ENCODE measurements around the gene EGLN2.
"Not testable (repeated sequence)": the region's sequence is repeated elsewhere in the genome, so short reads cannot be mapped to it uniquely, and the experiment has no call there.

EGLN2 gene

DNA sequence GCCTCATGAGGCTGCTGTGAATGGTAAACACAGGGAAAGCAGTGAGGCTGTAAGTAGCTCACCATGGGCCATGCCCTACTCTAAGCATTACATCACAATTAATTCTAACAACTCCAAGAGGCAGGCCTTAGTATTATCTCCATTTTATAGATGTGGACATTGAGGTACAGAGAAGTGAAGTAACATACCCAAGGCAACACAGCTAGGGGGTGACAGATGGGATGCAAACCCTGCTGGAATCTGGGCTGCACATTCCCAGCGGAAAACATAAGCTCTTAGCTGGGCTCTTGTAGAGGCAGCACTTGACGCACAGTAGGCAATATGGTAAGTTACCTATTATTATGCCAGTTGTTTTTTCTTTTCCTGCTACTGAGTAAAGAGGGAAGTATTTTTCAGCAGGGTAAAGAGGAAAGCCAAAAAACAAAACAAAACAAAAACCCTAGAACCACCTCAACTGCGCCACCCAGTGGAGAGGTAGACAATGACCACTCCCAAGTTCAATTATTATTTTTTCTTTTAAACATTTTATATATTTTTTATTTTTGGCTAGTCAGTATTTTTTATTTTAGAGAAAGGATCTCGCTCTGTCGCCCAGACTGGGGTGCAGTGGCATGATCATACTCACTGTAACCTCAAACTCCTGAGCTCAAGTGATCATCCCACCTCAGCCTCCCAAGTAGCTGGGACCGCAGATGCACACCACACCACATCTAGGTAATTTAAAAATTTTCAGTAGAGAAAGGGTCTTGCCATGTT, 20.7 kb downstream of the EGLN2 start:
- peak; percentile 53 for DNase-seq

DNA sequence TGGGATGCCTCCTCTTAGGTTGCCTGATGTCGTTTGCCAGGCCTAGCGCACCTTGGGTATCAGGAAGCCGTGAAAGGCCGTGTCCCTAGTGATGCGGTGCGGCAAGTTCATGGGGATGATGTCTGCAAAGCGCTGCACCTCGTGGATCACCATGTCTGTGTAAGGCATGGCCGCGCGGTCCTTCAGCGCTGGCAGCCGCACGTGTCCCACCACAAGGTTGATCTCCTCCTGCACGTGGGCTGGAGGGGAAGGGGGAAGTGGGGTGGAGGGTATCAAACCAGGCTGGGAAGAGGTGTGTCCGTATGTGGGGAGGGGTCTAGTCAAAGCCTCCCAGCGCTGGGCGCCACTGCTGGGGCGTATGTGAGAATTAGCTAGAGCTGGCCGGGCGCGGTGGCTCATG, 23.2 kb downstream of the EGLN2 start:
- no peak for DNase-seq

DNA sequence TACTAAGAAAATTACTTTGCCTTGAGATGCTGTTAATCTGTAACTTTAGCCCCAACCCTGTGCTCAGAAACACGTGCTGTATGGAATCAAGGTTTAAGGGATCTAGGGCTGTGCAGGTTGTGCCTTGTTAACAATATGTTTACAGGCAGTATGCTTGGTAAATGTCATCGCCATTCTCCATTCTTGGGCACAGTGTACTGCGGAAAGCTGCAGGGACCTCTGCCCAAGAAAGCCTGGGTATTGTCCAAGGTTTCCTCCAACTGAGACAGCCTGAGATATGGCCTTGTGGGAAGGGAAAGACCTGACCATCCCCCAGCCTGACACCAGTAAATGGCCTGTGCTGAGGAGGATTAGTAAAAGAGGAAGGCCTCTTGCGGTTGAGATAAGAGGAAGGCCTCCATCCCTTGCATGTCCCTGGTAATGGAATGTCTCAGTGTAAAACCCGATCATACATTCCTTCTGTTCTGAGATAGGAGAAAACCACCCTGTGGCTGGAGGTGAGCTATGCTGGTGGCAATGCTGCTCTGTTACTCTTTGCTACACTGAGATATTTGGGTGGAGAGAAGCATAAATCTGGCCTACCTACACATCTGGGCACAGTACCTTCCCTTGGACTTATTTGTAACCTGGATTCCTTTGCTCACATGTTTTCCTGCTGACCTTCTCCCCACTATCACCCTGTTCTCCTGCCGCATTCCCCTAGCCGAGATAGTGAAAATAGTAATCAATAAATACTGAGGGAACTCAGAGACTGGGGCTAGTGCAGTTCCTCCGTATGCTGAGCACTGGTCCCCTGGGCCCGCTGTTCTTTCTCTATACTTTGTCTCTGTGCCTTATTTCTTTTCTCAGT, 23.9 kb downstream of the EGLN2 start:
- not testable (repeated sequence) for DNase-seq

DNA sequence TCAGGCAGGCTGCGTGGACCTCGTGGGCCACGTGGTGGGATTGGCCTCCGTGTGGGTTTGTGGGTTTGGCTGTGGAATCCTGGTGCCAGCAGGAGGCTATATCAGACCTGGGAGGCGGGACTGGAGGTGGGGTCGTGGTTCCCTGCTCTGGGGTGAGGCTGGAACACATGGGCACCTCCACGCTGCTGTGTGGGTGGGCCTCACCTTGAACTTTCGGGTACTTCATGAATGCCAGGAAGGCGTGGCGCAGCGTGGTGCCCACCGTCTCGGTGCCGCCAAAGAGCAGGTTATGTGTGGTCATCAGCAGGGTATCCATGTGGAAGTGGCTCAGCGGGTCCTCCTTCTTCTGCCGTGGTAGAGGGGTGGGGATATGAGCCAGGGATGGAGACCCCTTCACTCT, 25.9 kb downstream of the EGLN2 start:
- not testable (repeated sequence) for DNase-seq

DNA sequence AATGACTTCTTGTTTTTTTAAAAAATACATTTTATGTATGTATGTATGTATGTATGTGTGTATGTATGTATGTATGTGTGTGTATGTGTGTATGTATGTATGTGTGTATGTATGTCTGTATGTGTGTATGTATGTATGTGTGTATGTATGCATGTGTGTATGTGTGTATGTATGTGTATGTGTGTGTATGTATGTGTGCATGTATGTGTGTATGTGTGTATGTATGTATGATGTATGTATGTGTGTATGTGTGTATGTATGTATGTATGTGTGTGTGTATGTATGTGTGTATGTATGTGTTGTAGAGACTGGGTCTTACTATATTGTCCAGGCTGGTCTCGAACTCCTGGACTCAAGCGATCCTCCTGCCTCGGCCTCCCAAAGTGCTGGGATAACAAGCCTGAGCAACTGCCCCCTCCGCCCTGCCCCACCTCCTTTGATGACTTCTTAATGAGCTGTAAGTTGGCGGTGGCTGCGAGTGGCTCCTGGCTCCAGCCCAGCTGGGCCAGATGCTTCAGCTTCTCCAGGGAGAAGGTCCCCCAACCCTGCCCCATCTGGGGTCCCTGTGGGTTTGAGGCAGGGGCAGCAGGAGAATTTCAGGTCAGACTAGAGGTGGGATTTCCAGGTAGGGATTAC, 26.6 kb downstream of the EGLN2 start:
- not testable (repeated sequence) for DNase-seq

DNA sequence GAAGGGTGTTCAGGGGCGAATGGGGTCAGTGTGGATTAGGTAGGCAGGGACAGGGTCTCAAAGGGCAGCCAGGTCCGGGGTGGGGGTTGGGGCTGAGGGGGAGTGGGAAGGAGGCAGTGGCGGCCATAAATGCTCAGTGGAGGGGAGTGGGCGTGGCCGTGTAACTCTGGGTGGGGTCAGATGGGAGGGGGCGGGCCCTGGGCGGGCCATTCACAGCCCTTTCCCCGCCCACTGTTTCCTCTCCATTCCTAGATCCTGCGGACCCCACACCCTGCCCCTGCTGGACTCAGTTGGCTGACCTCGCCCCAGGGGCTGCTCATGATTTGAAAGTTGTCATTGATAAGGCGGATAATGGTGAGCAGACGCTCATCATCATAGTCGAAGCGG, 27.3 kb downstream of the EGLN2 start:
- not testable (repeated sequence) for DNase-seq

DNA sequence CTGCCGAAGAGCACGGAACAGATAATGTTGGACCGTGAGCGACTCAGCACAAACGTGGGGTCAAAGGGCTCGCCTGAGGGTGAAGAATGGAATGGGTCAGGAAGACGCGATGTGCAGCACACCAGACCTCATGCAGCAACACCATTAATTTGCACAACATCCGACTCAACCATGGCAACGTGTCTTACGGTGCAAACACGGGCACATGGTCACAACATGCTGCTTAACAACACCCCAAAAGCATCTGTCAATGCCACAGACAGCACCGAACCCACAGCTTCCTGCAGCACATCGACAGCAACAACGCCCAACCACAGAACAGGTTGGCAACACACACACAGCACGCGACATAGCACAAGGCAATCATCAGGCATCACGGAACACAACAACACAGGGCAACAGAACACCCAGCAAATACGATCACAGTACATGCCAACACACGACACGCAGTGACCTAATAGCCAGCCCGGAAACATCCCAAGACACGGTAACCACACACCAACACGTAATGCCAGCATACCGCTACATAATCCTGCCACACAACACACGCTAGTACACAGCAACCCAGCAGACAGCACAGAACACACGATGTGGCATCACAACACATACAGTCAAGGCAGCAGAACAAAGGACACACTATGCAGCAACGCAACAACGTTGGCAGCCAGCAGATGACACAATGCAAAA, 27.9 kb downstream of the EGLN2 start:
- DNase-seq: not testable (repeated sequence)

DNA sequence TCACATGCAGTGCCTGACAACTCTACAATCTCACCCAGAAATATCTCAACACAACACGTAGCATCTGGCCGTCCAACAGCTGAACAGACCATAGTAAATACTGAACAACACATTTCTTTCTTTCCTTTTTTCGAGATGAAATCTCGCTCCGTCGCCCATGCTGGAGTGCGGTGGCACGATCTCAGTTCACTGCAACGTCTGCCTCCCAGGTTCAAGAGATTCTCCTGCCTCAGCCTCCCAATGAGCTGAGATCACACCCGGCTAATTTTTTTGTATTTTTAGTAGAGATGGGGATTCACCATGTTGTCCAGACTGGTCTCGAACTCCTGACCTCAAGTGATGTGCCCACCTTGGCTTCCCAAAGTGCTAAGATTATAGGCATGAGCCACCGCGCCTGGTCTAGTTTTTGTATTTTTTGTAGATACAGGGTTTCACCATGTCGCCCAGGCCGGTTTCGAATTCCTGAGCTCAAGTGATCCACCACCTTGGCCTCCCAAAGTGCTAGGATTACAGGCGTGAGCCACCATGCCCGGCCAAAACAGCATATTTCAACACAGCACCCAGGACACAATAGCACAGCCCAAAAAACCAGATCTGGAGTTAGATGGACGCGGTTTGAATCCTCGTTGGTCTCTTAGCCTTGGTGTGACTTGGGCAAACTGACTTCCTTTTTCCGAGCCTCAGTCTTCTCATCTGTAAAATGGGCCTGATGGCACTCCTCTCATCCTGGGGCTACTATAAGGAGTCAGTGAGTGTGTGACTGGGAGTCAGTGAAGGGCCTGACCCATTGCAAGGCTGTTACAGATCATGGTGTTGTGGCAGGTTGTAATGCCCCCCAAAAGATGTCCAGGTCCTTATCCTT, 28.6 kb downstream of the EGLN2 start:
- DNase-seq: no peak

DNA sequence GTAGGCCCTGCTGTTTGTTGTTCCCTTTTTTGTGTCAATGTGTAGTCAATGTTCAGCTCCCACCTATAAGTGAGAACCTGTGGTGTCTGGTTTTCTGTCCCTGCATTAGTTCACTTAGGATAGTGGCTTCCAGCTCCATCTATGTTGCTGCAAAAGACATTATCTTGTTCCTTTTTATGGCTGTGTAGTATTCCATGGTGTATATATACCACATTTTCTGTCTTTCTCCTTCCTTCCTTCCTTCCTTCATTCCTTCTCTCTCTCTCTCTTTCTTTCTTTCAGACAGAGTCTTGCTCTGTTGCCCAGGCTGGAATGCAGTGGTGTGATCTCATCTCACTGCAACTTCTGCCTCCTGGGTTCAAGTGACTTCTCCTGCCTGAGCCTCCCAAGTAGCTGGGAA, 30.2 kb downstream of the EGLN2 start:
- no peak for DNase-seq

DNA sequence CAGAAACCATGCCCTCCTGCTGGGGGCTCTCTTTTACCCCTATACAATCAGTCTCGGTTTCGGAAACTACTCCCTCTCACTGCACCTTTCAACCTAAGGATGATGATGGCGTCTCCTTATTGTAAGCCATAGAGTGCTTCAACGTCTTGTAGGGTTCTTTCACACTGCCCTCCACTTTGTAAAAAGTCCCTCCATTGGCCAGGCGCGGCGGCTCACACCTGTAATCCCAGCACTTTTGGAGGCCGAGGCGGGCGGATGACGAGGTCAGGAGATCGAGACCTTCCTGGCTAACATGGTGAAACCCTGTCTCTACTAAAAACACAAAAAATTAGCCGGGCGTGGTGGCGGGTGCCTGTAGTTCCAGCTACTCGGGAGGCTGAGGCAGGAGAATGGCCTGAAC, 31.8 kb downstream of the EGLN2 start:
- DNase-seq: not testable (repeated sequence)

DNA sequence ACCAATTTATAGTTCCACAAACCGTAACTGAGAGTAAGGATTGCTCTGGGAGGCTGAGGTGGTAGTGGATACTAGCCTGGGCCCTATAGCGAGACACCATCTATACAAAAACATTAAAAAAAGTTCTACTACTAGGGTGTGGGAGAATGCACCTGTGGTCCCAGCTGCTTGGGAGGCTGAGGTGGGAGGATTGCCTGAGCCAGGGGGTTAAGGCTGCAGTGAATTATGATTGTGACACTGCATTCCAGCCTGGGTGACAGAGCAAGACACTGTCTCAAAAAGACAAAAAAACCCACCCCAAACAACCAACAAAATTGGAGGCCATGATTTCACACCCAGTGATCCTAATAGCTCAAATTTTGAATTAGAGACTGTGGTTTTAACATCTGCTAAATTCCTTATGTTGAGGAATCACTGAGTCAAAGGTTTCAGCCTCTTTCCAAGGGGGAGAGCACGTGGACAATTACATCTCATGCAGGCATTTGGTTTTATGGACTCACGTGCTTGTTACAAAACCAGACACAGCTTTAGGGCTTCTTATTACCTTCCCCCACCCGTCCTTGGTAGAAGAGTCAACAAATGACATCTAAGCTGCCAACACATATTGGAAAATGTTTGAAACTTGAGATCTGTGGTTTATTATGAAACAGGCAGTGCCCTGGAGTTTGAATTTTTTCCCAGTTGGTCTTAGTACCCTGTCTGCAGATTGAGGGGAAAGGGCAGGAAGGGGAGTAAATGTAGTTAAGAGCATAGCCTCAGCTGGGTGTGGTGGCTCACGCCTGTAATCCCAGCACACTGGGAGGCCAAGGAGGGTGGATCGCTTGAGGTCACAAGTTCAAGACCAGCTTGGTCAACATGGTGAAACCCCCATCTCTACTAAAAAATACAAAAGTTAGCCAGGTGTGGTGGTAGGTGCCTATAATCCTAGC, 32.8 kb downstream of the EGLN2 start:
- no peak for DNase-seq

DNA sequence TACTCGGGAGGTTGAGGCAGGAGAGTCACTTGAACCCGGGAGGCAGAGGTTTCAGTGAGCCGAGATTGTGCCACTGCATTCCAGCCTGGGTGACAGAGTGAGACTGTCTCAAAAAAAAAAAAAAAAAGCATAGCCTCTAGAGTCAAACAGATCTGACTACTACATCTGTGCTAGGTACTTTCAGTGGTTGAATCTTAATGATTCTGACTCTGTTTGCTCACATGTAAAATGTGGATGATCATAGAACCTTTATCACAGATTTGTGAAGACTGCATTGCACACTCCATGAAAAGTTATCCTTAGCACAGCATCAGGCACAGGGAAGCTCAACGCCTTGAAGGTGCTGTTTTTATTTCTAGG, 33.4 kb downstream of the EGLN2 start:
- DNase-seq: not testable (repeated sequence)

DNA sequence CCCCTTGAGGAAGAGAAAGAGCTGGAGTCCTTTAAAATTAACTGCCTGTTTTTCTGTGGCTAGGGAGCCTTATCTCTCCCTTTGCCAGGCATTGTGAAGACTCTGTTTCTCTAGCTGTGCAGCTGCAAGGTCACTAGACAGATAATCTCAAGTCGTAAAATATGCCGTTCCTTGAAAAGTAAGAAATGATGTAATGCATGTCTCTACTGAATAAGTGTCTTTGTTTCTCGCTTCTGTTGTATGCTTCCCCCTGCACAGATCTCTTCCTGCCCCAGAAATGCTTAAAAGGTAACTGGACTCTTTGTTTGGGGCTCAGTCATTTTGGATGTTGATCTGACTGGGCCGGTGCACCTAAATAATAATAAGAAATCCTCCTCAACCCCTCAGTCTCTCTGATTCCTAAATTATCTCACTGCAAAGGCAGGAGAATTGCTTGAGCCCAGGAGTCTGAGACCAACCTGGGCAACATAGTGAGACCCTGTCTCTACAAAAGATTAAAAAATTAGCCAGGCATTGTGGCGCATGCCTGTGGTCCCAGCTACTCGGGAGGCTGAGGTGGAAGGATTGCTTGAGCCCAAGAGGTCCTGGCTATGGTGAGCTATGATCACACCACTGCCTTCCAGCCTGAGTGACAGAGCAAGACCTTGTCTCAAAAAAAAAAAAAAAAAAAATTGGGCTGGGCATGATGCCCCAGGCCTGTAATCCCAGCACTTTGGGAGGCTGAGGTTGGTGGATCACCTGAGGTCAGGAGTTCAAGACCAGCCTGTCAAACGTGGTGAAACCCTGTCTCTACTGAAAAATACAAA, 34.9 kb downstream of the EGLN2 start:
- DNase-seq: not testable (repeated sequence)

DNA sequence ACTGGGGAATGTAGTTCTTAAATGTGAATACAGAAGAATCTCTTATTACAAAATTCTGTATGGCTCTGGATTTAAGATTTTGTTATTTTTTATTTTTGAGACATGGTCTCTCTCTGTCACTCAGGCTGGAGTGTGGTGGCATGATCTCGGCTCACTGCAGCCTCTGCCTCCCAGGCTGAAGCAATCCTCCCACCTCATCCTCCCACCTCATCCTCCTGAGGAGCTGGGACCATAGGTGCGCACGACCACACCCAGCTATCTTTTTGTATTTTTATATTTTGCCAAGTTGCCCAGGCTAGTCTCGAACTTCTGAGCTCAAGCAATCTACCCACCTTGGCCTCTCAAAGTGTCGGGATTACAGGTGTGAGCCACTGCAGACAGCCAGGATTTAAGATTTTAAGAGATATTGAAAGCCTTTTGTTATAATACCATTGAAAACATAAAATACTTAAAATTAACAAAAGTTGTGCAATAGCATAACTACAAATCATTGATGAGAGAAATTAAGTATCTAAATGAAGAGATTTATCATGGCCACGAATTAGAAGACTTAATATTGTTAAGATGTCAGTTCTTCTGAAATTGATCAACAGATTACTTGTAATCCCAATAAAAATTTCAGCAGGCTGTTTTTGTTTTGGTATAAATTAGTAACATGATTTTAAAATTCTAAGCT, 37.9 kb downstream of the EGLN2 start:
- DNase-seq: no peak

DNA sequence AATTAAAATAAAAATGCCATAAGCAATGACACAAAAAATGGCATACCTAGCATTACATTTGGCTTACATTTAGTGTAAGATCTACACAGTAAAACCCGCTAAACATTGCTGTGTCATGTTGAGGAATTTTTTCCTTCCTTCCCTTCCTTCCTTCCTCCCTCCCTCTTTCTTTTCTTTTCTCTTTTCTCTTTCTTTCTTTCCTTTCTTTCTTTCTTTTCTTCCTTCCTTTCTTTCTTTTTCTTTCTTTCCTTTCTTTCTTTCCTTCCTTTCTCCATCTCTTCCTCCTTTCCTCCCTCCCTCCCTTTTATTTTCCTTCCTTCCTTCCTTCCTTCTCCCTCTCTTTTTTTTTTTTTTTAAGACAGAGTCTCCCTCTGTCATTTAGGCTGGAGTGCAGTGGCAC, 39.5 kb downstream of the EGLN2 start:
- DNase-seq: not testable (repeated sequence)

DNA sequence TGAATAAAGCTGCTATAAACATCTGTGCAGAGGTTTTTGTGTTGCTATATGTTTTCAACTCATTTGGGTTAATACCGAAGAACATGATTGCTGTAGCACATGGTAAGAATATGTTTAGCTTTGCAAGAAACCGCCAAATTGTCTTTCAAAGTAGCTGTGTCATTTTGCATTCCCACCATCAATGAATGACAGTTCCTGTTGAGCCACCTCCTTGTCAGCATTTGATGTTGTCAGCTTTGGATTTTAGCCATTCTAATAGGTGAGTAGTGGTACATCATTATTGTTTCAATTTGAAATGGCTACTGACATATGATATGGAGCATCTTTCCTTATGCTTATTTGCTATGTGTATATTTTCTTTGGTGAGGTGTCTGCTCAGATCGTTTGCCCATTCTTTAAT, 43.0 kb downstream of the EGLN2 start:
- DNase-seq: not testable (repeated sequence)

DNA sequence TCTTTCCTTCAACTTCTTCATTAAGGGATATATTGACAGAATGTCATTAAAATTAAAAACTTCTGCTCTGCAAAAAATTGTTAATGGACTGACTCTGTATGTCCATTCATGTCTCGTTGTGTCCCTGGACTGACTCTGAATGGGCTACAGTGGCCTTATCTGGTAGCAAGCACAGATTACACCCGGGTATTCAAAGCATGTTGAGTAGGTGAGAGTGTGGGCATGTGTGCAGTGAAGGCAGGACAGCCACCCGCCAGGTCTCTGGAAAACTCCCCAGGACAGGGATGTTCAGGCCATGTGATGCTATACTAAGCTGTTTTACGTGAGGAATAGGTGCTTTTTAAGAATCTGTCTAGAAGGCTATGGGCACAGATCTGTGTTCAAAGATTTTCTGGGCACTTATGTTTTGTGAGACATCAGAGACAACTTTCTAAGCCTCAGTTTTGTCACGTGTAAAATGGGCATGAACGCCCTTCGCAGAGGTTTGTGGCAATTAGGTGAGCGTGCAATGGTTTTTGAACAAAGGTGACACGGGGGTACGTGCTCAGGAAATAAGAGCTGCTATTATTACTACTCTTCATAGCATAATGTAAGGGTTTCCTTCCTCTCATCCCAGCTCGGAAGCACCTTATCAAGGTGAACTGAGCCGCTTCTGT, 44.1 kb downstream of the EGLN2 start:
- not testable (repeated sequence) for DNase-seq

DNA sequence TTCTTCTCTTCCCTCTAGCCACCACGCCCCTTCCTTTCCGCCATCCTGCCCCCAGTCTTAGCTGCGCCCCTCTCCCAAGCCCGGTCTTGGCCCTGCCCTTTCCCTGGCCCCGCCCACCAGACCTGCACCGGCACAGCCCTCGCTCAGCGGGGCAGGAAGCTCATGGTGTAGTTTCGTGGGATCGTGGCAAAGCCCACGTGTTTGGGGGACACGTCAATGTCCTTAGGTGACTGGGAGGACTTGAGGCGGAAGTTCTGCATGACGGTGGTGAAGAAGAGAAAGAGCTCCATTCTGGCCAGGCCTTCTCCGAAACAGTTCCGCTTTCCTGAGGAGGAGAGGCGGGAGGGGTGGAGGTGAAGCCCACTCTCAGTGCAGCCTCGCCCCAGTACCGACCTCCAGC, 44.7 kb downstream of the EGLN2 start:
- peak; percentile 58 for DNase-seq

DNA sequence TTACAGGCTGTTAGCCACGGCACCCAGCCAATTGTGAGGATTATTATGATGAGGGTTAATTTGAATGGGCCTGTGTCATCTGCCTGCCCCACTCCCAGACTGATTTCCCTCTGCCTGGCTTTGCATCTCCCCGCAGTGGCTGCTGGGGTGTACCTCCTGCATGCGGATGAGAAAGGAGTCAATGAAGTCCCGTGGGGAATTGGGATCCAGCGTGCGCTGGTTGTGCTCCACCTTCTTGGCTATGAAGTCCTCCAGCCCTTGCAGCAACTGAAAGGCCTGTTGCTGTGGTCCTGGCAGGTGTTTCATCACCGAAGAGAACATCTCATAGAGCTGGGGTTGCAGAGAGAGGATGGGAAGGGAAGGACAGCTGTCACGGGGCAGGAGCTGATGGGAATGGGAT, 47.7 kb downstream of the EGLN2 start:
- DNase-seq: not testable (repeated sequence)

Measured in activated CD4-positive, alpha-beta T cell treated with anti-CD3 and anti-CD28 coated beads, Interleukin-2, amount 50 U/mL, for 16 hours (primary cell).